GM12801 (cell line): ENCODE data around the gene GALC.

Experiments
- CTCF ChIP-seq: IDR thresholded peaks from one replicate; pipeline ENCODE4 v1.5.1; 2011; ENCODE audit warnings: control low read depth; ENCODE audit not compliant: insufficient read length; ENCODE audit errors: extremely low read depth

Gene GALC

GRCh38 chr14:87916886-87917275 is 76.1 kb downstream of the GALC start:
- TF ChIP-seq CTCF: no peak

GRCh38 chr14:87916103-87916885 is 76.7 kb downstream of the GALC start:
- TF ChIP-seq CTCF: no peak

GRCh38 chr14:87908550-87908949 is 84.4 kb downstream of the GALC start:
- TF ChIP-seq CTCF: no peak

DNA sequence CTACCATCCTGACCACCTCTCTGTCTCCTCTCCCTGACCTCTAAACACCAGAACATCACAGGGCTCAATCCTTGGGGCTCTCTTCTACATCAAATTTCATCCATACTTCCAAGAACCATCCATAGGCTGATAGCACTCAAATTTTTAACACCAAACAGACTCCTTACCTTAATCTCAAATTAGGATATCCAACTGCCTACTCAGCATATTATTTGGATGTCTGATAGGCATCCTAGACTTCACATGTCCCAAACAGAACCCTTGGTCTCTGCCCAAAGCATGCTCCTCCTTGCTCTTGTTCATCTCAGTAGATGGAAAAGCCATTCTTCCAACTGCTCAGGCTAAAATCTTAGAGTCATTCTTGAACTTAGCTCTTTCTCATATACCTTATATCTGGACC is 91.3 kb downstream of the GALC start:
- TF ChIP-seq CTCF: no peak

GRCh38 chr14:87901236-87901635 is 91.7 kb downstream of the GALC start:
- TF ChIP-seq CTCF: no peak

GRCh38 chr14:87899228-87899627 is 93.8 kb downstream of the GALC start:
- no peak for TF ChIP-seq CTCF

DNA sequence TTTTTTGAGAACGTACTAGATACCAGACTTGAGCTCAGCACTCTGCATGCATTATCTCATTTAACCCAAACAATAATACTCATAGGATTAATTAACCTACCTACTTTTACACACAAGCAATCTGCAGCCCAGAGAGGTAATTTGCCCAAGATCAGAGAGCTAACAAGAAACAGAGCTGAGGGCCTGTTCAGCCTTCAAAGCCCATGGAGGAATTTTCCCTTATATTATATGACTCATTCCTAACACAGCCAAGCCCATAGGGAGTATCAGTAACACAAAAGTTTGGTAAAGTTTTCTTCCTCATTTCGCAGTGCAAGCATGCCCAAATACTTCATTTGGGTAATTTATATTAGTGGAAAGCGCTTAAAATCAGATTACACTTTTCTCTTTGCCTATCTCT is 94.7 kb downstream of the GALC start:
- no peak for TF ChIP-seq CTCF
